ENCODE measurements around the gene MDFIC2.

GRCh38 chr3:70333080-70333479 lies 20.6 kb upstream of the MDFIC2 start:
- TF ChIP-seq, protein P1, sequence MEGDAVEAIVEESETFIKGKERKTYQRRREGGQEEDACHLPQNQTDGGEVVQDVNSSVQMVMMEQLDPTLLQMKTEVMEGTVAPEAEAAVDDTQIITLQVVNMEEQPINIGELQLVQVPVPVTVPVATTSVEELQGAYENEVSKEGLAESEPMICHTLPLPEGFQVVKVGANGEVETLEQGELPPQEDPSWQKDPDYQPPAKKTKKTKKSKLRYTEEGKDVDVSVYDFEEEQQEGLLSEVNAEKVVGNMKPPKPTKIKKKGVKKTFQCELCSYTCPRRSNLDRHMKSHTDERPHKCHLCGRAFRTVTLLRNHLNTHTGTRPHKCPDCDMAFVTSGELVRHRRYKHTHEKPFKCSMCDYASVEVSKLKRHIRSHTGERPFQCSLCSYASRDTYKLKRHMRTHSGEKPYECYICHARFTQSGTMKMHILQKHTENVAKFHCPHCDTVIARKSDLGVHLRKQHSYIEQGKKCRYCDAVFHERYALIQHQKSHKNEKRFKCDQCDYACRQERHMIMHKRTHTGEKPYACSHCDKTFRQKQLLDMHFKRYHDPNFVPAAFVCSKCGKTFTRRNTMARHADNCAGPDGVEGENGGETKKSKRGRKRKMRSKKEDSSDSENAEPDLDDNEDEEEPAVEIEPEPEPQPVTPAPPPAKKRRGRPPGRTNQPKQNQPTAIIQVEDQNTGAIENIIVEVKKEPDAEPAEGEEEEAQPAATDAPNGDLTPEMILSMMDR (conservative IDR thresholded peaks at IDR 0.05; ENCODE audit: low read length), result no peak
- no peak for TF ChIP-seq EZH2phosphoT487 (IDR thresholded peaks at IDR 0.05; ENCODE audit: borderline replicate concordance, low read depth, low read length)

Measured in OCI-LY7 (cell line).